Erythroblast (primary cell): ENCODE measurements around the gene KIF5C.

ENCODE experiments used
- DNase-seq, 2 experiments: peaks; one replicate each; lab custom pipeline; 2025; lab: John Stamatoyannopoulos, UW
- GATA1 ChIP-seq: IDR thresholded peaks from 2 replicates; pipeline ENCODE4 v1.6.1; 2011; ENCODE audit warnings: low read depth, mild to moderate bottlenecking, control low read depth, low read length, moderate library complexity
- POLR2A ChIP-seq: IDR thresholded peaks from 2 replicates; pipeline ENCODE4 v1.6.1; 2011; ENCODE audit warnings: mild to moderate bottlenecking, low read length

The KIF5C gene

GRCh38 chr2:148900350-148900837 is 25.4 kb downstream of the KIF5C start:
- no peak for DNase-seq
- TF ChIP-seq GATA1: no peak
- no peak for TF ChIP-seq POLR2A

- TF ChIP-seq POLR2A (no peak), GATA1 (no peak)
- no peak for DNase-seq
Observed at GRCh38 chr2:148901142-148901541, 26.1 kb downstream of the KIF5C start.

- TF ChIP-seq GATA1: no peak
- TF ChIP-seq POLR2A: no peak
Observed at GRCh38 chr2:148902798-148903197, 27.8 kb downstream of the KIF5C start.

GRCh38 chr2:148903294-148903693 is 28.3 kb downstream of the KIF5C start:
- TF ChIP-seq GATA1 (no peak), POLR2A (no peak)

More at GRCh38 chr2:148902798-148903197, 27.8 kb downstream of the KIF5C start:
- no peak for DNase-seq

GRCh38 chr2:148903979-148904378 is 29.0 kb downstream of the KIF5C start:
- no peak for DNase-seq
- TF ChIP-seq POLR2A: no peak
- TF ChIP-seq GATA1: no peak

More at GRCh38 chr2:148903294-148903693, 28.3 kb downstream of the KIF5C start:
- DNase-seq: no peak

GRCh38 chr2:148906124-148906523 is 31.1 kb downstream of the KIF5C start:
- TF ChIP-seq GATA1 (no peak), POLR2A (no peak)
- no peak for DNase-seq

GRCh38 chr2:148907085-148907785 is 32.2 kb downstream of the KIF5C start:
- no peak for TF ChIP-seq POLR2A
- TF ChIP-seq GATA1: no peak
- no peak for DNase-seq

GRCh38 chr2:148909114-148909513 is 34.1 kb downstream of the KIF5C start:
- no peak for DNase-seq
- TF ChIP-seq GATA1 (no peak), POLR2A (no peak)

GRCh38 chr2:148913061-148913460 is 38.0 kb downstream of the KIF5C start:
- DNase-seq: no peak
- TF ChIP-seq POLR2A: no peak
- TF ChIP-seq GATA1: no peak

GRCh38 chr2:148913492-148913891 is 38.5 kb downstream of the KIF5C start:
- TF ChIP-seq GATA1: no peak
- no peak for DNase-seq

GRCh38 chr2:148914463-148914862 is 39.4 kb downstream of the KIF5C start:
- no peak for DNase-seq
- TF ChIP-seq GATA1 (no peak), POLR2A (no peak)

GRCh38 chr2:148917431-148917830 is 42.4 kb downstream of the KIF5C start:
- no peak for DNase-seq

GRCh38 chr2:148918554-148918953 is 43.5 kb downstream of the KIF5C start:
- DNase-seq: no peak
- TF ChIP-seq POLR2A: no peak
- no peak for TF ChIP-seq GATA1

More at GRCh38 chr2:148917431-148917830, 42.4 kb downstream of the KIF5C start:
- no peak for TF ChIP-seq GATA1

GRCh38 chr2:148920559-148920958 is 45.5 kb downstream of the KIF5C start:
- TF ChIP-seq GATA1: no peak
- no peak for TF ChIP-seq POLR2A
- DNase-seq: no peak

- TF ChIP-seq GATA1 (no peak), POLR2A (no peak)
- DNase-seq: no peak
Observed at GRCh38 chr2:148922062-148922461, 47.0 kb downstream of the KIF5C start.
